Spleen (tissue), 7 donors: Measurements from ENCODE around the gene TLDC2.

Experiments
- CTCF ChIP-seq, 11 experiments: fragments of 200-600 bp in 7 of 11; fragments of 450-650 bp in 4 of 11; sonication (generic) in 4 of 11; IDR thresholded peaks in 8 of 11; conservative IDR thresholded peaks in 3 of 11; 1 replicate in 7 of 11; 2 replicates in 4 of 11; pipeline versions ENCODE4 v1.4.0 to v1.8.0; 2016 to 2021; ENCODE audit warnings: antibody characterized with exemption in 11 of 11, inconsistent platforms in 4 of 11, mild to moderate bottlenecking in 1 of 11
- POLR2A ChIP-seq, 3 donors: fragments of 450-650 bp; IDR thresholded peaks; one replicate each; pipeline ENCODE4 v1.5.1; 2017; ENCODE audit warnings: antibody characterized with exemption in 3 of 3, mild to moderate bottlenecking in 1 of 3
- POLR2AphosphoS5 ChIP-seq, 3 donors: sonication (generic); formaldehyde crosslinking; IDR thresholded peaks; one replicate each; pipeline ENCODE4 v1.5.1; 2017; ENCODE audit warnings: antibody characterized with exemption in 3 of 3
- donor health status: DM: no; HTN: no; CAD: no; lungs with moderate emphysema.
- donor health status: DM: no; HTN: no; CAD: no.
- donor health status: DM: no; HTN: no; CAD: no.

- TF ChIP-seq POLR2A (IDR thresholded peaks at IDR 0.05) (no peak), CTCF (IDR thresholded peaks at IDR 0.05 in 8 of 11, conservative IDR thresholded peaks at IDR 0.05 in 3 of 11) (no peak), POLR2AphosphoS5 (IDR thresholded peaks at IDR 0.05) (no peak)
These were observed 28.8 kb upstream of the TLDC2 start for GRCh38 chr20:36847009-36847709.
